ENCODE results near the gene NGRN.
"Not testable (repeated sequence)": the region's sequence is repeated elsewhere in the genome, so short reads cannot be mapped to it uniquely, and the experiment has no call there.

NGRN gene

DNA sequence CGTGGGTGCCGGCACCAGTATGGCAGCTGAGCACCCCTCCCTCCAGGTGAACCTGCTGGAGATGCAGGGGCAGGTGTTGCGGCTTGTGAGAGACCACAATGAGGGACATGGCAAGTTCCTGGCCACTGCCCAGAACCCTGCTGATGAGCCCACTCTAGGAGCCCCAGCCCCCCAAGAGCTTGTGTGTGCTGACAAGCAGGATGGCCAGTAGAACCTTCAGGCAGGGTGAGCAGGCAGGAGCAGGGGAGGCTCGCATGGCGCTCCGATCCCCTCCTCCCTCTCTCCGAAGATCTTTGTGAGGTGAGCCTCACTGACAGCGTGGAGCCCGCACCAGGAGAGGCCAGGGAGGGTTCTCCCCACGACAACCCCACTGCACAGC is 29.8 kb downstream of the NGRN start:
- no peaks in the 10 kb centered on the region for H3K27me3 ChIP-seq
- no peaks in the 10 kb centered on the region for H3K36me3 ChIP-seq
- DNase-seq: no peak
- H3K9me3 ChIP-seq: no peaks in the 10 kb centered on the region
- TF ChIP-seq, protein P1, sequence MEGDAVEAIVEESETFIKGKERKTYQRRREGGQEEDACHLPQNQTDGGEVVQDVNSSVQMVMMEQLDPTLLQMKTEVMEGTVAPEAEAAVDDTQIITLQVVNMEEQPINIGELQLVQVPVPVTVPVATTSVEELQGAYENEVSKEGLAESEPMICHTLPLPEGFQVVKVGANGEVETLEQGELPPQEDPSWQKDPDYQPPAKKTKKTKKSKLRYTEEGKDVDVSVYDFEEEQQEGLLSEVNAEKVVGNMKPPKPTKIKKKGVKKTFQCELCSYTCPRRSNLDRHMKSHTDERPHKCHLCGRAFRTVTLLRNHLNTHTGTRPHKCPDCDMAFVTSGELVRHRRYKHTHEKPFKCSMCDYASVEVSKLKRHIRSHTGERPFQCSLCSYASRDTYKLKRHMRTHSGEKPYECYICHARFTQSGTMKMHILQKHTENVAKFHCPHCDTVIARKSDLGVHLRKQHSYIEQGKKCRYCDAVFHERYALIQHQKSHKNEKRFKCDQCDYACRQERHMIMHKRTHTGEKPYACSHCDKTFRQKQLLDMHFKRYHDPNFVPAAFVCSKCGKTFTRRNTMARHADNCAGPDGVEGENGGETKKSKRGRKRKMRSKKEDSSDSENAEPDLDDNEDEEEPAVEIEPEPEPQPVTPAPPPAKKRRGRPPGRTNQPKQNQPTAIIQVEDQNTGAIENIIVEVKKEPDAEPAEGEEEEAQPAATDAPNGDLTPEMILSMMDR (IDR thresholded peaks at IDR 0.05; ENCODE audit: low read depth, low read length): no peak
- no peak overlapping the region for H3K4me3 ChIP-seq (ENCODE audit: low read depth, low read length)
- no peaks in the 10 kb centered on the region; the same call in 1 of the 2 replicates for H3K4me1 ChIP-seq

DNA sequence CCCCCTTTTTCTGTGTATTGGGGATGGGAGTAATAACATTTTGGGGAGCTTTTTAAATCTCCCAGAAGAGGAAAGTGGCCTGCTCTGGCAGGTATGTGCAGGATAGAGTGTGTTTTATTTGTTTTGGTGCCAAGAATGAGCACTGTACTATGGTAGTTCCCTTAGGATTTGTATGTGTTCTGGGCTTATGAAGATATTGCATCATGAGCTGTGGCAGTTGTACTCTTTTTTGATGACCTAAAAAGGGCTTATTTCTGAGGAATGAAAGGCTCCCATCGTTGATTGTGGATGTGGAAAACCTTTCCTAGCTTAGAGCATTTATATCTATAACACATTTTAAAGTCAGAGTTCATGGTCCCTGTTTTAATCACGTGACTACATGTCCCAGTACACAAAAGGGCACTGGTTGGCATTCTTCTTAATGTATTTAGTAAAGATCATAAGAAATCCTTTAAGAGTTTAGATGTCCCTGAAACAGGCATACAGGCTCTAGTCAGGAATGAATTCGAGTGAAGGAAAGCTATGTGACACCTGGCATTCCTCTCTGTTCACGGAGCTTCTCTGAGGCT is 30.9 kb downstream of the NGRN start:
- not testable (repeated sequence) for H3K4me1 ChIP-seq; DNase-seq; H3K36me3 ChIP-seq; H3K9me3 ChIP-seq; H3K27me3 ChIP-seq; H3K4me3 ChIP-seq (ENCODE audit: low read depth, low read length)

DNA sequence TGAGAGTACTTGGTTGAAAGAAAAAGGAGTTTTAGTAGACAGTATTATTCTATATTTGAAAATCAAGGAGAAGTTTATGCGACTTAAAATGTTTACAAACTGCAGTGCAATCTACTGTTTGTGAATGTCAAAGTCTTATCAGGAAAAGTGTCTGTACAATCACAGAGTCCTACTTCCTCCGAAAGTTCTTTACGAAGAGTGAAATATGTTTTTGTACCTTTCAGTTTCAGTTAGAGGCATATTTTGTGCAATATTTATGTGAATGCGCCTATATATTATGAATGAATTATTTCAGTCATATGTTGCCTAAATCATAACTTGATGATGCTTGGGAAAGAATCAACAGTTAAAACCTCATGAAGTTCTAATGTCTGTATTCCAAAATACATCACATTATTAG is 31.5 kb downstream of the NGRN start:
- TF ChIP-seq, protein P1 (IDR thresholded peaks at IDR 0.05; ENCODE audit: low read depth, low read length): no peak
- no peaks in the 10 kb centered on the region for H3K36me3 ChIP-seq
- H3K4me1 ChIP-seq: no peaks in the 10 kb centered on the region
- H3K9me3 ChIP-seq: no peaks in the 10 kb centered on the region
- no peaks in the 10 kb centered on the region for H3K27me3 ChIP-seq
- no peak overlapping the region for H3K4me3 ChIP-seq (ENCODE audit: low read depth, low read length)
- no peak for DNase-seq

DNA sequence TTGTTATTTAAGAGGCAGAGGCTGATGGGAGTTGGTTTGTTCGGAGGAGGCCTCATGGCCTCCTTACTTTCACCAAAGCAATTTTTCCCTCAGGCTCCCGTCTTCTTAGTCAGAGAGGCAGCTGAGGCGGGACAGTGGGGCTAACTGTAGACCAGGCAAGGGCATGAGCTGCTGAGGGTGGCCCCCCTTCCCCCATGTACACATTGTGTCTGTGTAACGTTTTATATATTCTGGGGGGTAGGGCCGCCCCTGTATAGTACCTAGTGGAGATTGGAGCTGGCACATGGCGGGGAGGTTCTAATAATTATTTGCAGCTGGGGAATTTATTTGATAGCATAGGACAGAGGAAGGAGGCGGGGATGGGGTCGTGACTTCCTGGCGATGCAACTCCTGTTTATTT is 35.1 kb downstream of the NGRN start:
- peak overlapping the region; percentile 52 for H3K4me3 ChIP-seq (ENCODE audit: low read depth, low read length)
- TF ChIP-seq, protein P1 (IDR thresholded peaks at IDR 0.05; ENCODE audit: low read depth, low read length): no peak
- no peaks in the 10 kb centered on the region for H3K36me3 ChIP-seq
- H3K4me1 ChIP-seq: no peaks in the 10 kb centered on the region
- H3K27me3 ChIP-seq: no peaks in the 10 kb centered on the region
- no peaks in the 10 kb centered on the region for H3K9me3 ChIP-seq
- no peak for DNase-seq

DNA sequence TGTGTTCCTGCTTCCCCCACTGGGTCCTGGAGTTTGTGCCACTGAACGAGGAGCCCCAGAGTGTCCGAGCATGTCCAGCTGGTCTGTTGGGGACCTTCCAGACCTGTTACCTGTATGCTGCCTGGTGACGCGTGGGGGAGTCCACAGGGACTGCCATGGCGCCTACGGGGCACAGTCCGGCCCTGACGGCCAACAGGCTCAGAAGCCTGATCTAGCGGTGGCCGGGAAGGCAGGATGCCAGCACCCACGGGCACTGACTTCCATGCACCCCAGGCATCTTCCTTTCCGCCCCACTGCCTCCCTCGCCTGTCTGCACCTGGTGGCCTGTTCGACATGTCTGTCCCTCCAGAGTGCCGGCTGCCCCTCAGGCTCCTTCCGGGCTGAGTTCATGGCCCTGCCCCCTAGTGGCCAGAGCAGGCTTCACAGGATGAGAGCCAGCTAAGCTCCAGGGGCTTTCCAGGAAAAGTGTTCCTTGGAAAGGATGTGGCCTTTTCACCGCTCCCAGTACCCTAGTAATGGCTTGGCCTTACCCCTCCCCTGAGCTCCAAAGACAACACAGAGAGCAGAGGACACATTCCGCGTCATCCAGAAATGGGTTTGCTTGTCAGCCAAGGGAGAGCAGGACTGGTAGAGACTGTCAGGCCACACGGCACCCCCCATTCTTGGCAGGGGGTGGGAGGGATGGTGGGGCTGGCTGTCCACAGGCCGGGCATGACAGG is 35.7 kb downstream of the NGRN start:
- Histone ChIP-seq H3K27me3 (no peaks in the 10 kb centered on the region), H3K4me3 (ENCODE audit: low read depth, low read length) (peak overlapping the region; percentile 52), H3K36me3 (no peaks in the 10 kb centered on the region), H3K9me3 (no peaks in the 10 kb centered on the region), H3K4me1 (no peaks in the 10 kb centered on the region)
- peak; percentile 94 for DNase-seq
- TF ChIP-seq, protein P1 (IDR thresholded peaks at IDR 0.05; ENCODE audit: low read depth, low read length): peak; percentile 98

DNA sequence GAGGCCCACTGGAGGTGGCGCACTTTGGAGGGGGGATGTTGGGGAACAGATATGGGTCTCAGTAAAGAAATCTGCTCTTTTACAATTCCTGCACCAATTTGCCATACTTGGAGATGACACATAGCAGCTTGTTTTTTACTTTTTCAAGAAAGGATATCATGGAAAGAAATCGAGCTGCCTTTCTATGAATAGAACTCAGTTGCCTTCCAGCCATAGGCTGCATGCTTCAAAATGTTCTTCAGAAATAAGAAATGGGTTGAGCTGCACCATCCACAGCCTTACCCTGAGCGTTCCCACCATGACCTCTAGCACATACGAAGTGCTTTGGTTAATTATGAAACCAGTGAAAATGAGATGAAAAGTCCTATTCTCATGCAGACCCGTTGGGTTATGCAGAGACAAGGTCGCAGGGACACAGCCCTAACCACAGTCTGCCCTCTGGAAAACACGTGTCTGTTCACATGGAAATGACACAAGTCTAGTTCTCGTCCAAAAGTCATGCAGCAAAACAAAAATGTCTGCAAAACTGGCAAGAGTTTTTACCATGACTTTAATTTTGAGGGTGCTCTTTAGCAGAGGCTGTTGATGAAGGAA is 36.3 kb downstream of the NGRN start:
- Histone ChIP-seq H3K36me3 (no peaks in the 10 kb centered on the region), H3K9me3 (no peaks in the 10 kb centered on the region), H3K4me3 (ENCODE audit: low read depth, low read length) (no peak overlapping the region), H3K4me1 (no peaks in the 10 kb centered on the region), H3K27me3 (no peaks in the 10 kb centered on the region)
- TF ChIP-seq, protein P1 (IDR thresholded peaks at IDR 0.05; ENCODE audit: low read depth, low read length): no peak
- DNase-seq: no peak

DNA sequence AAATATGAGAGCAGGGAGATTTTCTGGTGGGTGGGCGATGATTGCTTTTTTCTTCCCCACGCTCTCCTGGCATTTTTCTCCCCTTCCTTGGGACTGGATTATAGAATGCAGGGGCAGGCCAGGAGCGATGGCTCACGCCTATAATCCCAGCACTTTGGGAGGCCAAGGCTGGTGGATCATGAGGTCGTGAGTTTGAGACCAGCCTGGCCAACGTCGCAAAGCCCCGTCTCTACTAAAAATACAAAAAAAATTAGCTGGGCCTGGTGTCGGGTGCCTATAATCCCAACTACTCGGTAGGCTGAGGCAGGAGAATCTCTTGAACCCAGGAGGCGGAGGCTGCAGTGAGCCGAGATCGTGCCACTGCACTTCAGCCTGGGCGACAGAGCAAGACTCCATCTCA is 39.9 kb downstream of the NGRN start:
- H3K4me3 ChIP-seq (ENCODE audit: low read depth, low read length); DNase-seq; H3K27me3 ChIP-seq; H3K4me1 ChIP-seq; H3K36me3 ChIP-seq; H3K9me3 ChIP-seq: not testable (repeated sequence)
